Measurements from ENCODE around the gene BRAT1. TPM values are rescaled to one million over a fixed set of nuclear protein-coding genes. Genes with fewer than 3 reads are reported as not detected.

The BRAT1 gene
- total RNA-seq, 1 donor from 2014 or later, result 52.7 TPM

DNA sequence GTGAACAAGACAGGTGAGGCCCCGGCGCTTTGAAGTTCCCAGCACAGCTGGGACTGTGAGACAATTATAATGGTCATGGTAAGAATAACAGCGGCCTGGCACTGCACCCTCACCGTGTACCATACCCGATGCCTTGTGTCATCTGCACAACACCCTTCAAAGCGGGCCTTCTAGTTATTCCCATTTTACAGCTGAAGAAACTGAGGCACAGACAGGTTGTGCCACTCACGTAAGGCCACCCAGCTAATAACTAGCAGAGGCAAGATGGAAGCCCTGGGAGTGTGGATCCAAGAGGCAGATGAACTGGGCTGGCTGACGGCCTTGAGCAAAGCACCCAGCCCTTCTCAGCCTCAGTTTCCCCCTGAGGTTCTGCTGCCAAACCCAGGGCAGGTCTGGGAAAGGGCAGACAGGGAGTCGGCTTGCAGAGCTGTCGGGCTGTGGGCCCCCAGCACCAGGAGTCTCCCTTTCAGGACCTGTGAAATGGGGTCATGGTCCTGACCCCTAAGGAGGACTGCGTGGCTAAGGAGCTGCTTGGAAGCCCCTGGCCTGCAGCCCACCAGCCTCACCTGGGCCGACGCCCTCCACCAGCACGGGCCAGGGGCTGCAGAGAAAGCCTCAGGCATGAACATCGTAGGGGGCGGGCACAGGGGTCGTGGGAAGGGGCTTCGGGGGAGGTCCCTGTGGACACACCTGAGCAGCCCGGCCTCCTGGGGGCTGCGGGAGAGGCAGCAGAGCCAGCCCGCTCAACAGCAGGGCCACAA lies 51.0 kb downstream of the BRAT1 start:
- TF ChIP-seq, protein P1, sequence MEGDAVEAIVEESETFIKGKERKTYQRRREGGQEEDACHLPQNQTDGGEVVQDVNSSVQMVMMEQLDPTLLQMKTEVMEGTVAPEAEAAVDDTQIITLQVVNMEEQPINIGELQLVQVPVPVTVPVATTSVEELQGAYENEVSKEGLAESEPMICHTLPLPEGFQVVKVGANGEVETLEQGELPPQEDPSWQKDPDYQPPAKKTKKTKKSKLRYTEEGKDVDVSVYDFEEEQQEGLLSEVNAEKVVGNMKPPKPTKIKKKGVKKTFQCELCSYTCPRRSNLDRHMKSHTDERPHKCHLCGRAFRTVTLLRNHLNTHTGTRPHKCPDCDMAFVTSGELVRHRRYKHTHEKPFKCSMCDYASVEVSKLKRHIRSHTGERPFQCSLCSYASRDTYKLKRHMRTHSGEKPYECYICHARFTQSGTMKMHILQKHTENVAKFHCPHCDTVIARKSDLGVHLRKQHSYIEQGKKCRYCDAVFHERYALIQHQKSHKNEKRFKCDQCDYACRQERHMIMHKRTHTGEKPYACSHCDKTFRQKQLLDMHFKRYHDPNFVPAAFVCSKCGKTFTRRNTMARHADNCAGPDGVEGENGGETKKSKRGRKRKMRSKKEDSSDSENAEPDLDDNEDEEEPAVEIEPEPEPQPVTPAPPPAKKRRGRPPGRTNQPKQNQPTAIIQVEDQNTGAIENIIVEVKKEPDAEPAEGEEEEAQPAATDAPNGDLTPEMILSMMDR (conservative IDR thresholded peaks at IDR 0.05), result no peak
- H3K27me3 Mint-ChIP-seq (ENCODE audit: low read depth), result no peaks in the 10 kb centered on the region
- peaks cover 25% of the 10 kb centered on the region for H3K4me1 Mint-ChIP-seq
- H3K9me3 Mint-ChIP-seq, result no peaks in the 10 kb centered on the region
- H3K36me3 Mint-ChIP-seq (ENCODE audit: low read depth), result no peaks in the 10 kb centered on the region
- H3K27ac Mint-ChIP-seq (ENCODE audit: unreplicated experiment), result peak overlapping the region; percentile 43
- no peak for DNase-seq (ENCODE audit: low read depth, low spot score)
- no peak overlapping the region for H3K4me3 Mint-ChIP-seq

DNA sequence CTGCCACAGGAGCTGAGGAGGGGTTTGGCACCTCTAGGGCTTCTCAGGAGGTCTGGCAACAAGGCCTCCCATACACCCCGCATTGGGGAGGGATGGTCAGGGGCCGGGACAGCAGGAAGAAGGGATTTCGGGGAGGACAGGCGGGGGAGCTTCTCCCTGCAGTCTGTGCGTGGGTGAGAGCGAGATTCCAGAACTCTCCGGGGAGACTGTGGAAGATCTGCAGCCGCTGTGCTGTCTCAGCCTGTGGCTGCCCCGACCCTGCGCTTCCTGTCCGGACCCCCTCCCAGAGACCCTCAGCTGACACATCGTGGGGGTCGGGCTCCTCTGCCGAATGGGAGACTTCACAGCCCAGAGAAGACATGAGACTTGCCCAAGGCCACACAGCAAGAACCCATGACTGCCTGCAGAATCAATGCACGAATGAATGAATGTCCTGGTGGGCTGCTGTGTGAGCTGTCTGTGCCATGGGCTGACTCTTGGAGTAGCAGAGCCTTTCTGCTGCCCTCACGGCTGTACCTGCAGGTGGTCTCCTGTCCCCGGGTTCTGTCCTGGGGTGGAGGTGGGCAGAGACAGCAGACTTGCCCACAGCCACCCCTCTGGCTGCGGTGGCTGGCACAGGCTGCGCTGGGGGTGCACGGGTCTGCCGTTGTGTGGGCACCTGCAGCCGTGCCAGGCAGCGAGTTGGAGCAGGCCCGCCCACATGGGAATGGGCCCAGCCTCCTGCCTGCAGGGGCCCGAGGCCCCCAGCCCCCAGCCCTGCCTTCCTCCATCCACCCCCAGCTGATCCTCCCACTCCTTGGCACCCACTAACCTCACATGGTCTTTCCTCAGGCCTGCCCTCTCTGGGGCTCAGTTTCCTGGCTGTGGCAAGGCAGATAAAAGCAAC lies 52.0 kb downstream of the BRAT1 start:
- Mint-ChIP-seq H3K9me3 (no peaks in the 10 kb centered on the region), H3K4me1 (peaks cover 21% of the 10 kb centered on the region), H3K27ac (ENCODE audit: unreplicated experiment) (no peak overlapping the region), H3K4me3 (no peak overlapping the region), H3K36me3 (ENCODE audit: low read depth) (no peaks in the 10 kb centered on the region), H3K27me3 (ENCODE audit: low read depth) (no peaks in the 10 kb centered on the region)
- TF ChIP-seq, protein P1 (conservative IDR thresholded peaks at IDR 0.05), result no peak
- DNase-seq (ENCODE audit: low read depth, low spot score), result no peak

DNA sequence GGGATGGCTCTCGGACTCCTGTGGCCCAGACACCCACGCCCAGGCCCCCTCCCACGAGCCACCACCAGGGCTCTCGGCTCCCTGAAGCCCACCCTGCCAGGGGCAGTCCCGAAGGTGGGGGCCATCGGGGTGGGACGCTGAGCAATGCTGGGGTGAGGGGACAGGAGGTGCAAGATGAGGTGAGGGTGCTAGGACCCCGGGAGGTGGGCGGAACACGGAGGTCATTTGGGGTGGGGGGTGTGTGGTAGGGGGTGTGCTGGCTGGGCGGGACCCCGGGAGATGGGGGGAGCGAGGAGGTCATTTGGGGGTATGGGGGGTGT lies 52.7 kb downstream of the BRAT1 start:
- Mint-ChIP-seq H3K4me1 (peaks cover 23% of the 10 kb centered on the region), H3K27ac (ENCODE audit: unreplicated experiment) (no peak overlapping the region), H3K4me3 (no peak overlapping the region), H3K9me3 (no peaks in the 10 kb centered on the region), H3K36me3 (ENCODE audit: low read depth) (no peaks in the 10 kb centered on the region), H3K27me3 (ENCODE audit: low read depth) (no peaks in the 10 kb centered on the region)
- DNase-seq (ENCODE audit: low read depth, low spot score), result no peak
- TF ChIP-seq, protein P1 (conservative IDR thresholded peaks at IDR 0.05), result no peak

DNA sequence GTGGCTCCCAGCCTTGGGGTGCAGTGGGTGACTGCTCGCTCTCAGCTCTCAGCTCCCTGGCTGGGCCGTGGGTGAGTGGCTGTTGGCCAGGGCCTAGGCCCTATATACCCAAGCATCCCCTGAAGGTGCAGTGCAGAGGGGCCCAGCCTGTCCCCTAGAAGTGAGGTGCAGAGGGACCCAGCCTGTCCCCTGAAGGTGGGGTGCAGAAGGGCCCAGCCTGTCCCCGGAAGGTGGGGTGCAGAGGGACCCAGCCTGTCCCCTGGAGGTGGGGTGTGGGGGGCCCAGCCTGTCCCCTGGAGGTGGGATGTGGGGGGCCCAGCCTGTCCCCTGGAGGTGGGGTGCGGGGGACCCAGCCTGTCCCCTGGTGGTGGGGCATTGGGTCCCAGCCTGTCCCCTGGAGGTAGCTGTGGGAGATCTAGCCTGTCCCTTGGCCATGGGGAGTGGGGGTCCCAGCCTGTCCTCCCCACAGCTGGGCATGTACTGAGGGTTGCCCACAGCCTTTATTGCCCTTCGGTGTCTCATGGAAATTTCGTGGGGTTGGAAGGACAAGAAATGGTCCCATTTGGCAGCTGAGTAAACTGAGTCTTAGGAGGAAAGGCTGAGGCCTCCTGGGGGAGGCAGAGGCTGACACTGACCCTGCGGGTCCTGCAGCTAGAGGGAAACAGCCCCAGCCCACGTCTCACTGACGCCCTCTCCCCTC lies 53.2 kb downstream of the BRAT1 start:
- no peak for DNase-seq (ENCODE audit: low read depth, low spot score)
- H3K36me3 Mint-ChIP-seq (ENCODE audit: low read depth), result no peaks in the 10 kb centered on the region
- TF ChIP-seq, protein P1 (conservative IDR thresholded peaks at IDR 0.05), result no peak
- H3K9me3 Mint-ChIP-seq, result no peaks in the 10 kb centered on the region
- no peak overlapping the region for H3K27ac Mint-ChIP-seq (ENCODE audit: unreplicated experiment)
- no peaks in the 10 kb centered on the region for H3K27me3 Mint-ChIP-seq (ENCODE audit: low read depth)
- peaks cover 28% of the 10 kb centered on the region for H3K4me1 Mint-ChIP-seq
- H3K4me3 Mint-ChIP-seq, result peak overlapping the region; percentile 47

DNA sequence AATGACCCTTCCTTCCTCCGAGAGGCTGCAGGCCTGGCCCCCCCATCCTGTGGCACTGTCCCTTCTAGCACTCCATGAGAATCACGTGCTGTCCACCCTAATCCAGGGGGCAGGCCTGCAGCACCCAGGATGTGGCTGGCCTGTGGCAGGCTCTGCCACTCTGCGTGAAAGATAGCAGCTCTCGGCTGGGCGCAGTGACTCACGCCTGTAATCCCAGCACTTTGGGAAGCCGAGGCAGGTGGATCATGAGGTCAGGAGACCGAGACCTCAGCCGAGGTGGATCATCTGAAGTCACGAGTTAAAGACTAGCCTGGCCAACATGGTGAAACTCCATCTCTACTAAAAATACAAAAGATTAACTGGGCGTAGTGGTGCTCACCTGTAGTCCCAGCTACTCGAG lies 54.6 kb downstream of the BRAT1 start:
- H3K36me3 Mint-ChIP-seq (ENCODE audit: low read depth), result no peaks in the 10 kb centered on the region
- H3K4me1 Mint-ChIP-seq, result peaks cover 37% of the 10 kb centered on the region
- H3K27ac Mint-ChIP-seq (ENCODE audit: unreplicated experiment), result peak overlapping the region; percentile 81
- peak overlapping the region; percentile 44 for H3K4me3 Mint-ChIP-seq
- H3K27me3 Mint-ChIP-seq (ENCODE audit: low read depth), result no peaks in the 10 kb centered on the region
- H3K9me3 Mint-ChIP-seq, result no peaks in the 10 kb centered on the region
- TF ChIP-seq, protein P1 (conservative IDR thresholded peaks at IDR 0.05), result no peak
- DNase-seq (ENCODE audit: low read depth, low spot score), result no peak
